H7 (cell line): Measurements from ENCODE around the gene TSPAN3. TPM values are rescaled to one million over a fixed set of nuclear protein-coding genes. Genes with fewer than 3 reads are reported as not detected.

ENCODE experiments used
- DNase-seq: peaks from one replicate; pipeline ENCODE4 v3.0.0; 2012
- H3K27me3 ChIP-seq: 2 replicates; pipeline ENCODE4 v1.6.0; 2011; ENCODE audit warnings: mild to moderate bottlenecking, low read length; ENCODE audit not compliant: control insufficient read depth, insufficient read depth
- H3K36me3 ChIP-seq: replicated peaks from 2 replicates; pipeline ENCODE4 v1.5.1; 2011; ENCODE audit warnings: low read length; ENCODE audit not compliant: control insufficient read depth, insufficient read depth
- H3K4me3 ChIP-seq: 2 replicates; pipeline ENCODE4 v1.5.1; 2011; ENCODE audit warnings: low read depth, mild to moderate bottlenecking, control low read depth, low read length, moderate library complexity; ENCODE audit not compliant: insufficient read depth
- total RNA-seq: library from RNA; depleted of rRNA; stranded (reverse); fragments of >200 nt; shearing (Covaris generic); gene quantifications from 2 replicates; pipeline ENCODE4 v1.2.3, GENCODE V29; 2014

Gene TSPAN3
- total RNA-seq, 1 experiment from 2014 or later = 153 TPM

GRCh38 chr15:77010857-77011256 is 60.1 kb downstream of the TSPAN3 start:
- no peak for DNase-seq
- Histone ChIP-seq H3K36me3 (no peaks in the 10 kb centered on the region), H3K27me3 (no peaks in the 10 kb centered on the region), H3K4me3 (no peak overlapping the region)

- Histone ChIP-seq H3K27me3 (no peaks in the 10 kb centered on the region), H3K4me3 (no peak overlapping the region), H3K36me3 (no peaks in the 10 kb centered on the region)
- DNase-seq = no peak
These were observed 60.6 kb downstream of the TSPAN3 start for GRCh38 chr15:77010312-77010686.

- peak; percentile 55 for DNase-seq
- H3K36me3 ChIP-seq = no peaks in the 10 kb centered on the region
- no peaks in the 10 kb centered on the region for H3K27me3 ChIP-seq
- H3K4me3 ChIP-seq = no peak overlapping the region
These were observed 61.1 kb downstream of the TSPAN3 start for GRCh38 chr15:77009646-77010311.

DNA sequence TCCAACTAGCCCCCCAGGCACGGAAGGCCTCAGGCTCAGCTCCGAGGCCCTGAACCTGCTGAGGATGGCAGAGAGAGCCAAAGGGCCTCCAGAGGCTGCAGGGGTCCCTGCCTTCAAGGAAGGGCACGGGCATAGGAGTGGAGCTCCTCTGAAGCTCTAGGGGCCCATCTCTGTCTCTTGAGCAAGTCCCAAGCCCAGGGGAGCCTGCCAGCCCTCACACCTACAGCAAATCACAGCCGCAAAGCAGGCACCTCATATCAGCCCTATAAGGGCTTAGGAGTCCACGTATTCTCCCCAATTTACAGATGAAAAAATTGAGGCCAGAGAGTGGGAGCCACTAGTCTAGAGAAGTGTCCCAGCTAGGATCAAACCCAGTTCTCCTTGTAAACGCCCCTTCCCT is 61.7 kb downstream of the TSPAN3 start:
- H3K27me3 ChIP-seq = no peaks in the 10 kb centered on the region

GRCh38 chr15:77004189-77004588 is 66.7 kb downstream of the TSPAN3 start:
- no peak for DNase-seq
- no peaks in the 10 kb centered on the region for H3K27me3 ChIP-seq
- H3K4me3 ChIP-seq = no peak overlapping the region

More for the DNA sequence above, 61.7 kb downstream of the TSPAN3 start:
- DNase-seq = no peak
- Histone ChIP-seq H3K36me3 (no peaks in the 10 kb centered on the region), H3K4me3 (no peak overlapping the region)

GRCh38 chr15:77002954-77003912 is 67.7 kb downstream of the TSPAN3 start:
- no peak for DNase-seq
- Histone ChIP-seq H3K36me3 (no peaks in the 10 kb centered on the region), H3K4me3 (no peak overlapping the region), H3K27me3 (no peaks in the 10 kb centered on the region)

More at GRCh38 chr15:77004189-77004588, 66.7 kb downstream of the TSPAN3 start:
- H3K36me3 ChIP-seq = no peaks in the 10 kb centered on the region

DNA sequence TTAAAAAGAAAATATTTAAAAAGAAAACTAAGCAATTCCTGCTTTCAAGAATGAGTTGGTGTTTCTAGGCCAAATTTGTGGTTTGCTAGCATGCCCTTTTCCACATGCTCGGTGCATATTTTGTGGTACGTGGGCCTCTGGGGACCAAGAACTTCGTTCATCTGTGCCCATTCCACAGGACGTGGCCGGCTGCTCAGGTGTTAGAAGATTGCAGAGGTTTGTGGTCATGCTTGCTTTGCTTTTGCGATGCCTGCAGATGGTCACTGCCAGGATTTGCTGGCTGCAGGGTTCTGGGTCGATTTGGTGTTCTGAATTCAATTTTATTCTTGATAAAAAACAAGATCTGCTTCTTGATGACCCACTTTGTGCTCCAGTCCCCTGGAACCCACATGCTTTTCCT is 68.5 kb downstream of the TSPAN3 start:
- DNase-seq = no peak
- H3K36me3 ChIP-seq = no peaks in the 10 kb centered on the region
- H3K4me3 ChIP-seq = no peak overlapping the region
- no peaks in the 10 kb centered on the region for H3K27me3 ChIP-seq

DNA sequence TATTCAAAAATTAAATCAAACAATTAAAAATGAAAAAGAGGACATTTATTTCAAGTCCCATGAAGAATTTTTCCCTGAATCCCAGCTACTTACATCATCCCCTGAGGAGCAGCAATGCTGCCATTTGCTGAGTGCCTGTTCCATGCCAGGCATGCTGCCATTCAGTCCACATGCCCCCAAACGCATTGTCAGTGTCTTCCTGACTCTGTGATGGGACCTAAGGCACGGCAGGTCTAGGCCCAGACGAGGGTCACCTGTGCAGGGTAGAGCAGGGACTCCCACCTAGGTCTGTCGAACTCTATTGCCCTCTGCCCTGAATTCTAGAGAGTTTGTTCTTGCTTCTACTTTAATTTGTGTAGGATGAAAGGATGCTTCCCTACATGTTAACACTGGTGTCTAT is 68.9 kb downstream of the TSPAN3 start:
- DNase-seq = no peak
- H3K4me3 ChIP-seq = no peak overlapping the region
- H3K36me3 ChIP-seq = no peaks in the 10 kb centered on the region
- H3K27me3 ChIP-seq = no peaks in the 10 kb centered on the region

DNA sequence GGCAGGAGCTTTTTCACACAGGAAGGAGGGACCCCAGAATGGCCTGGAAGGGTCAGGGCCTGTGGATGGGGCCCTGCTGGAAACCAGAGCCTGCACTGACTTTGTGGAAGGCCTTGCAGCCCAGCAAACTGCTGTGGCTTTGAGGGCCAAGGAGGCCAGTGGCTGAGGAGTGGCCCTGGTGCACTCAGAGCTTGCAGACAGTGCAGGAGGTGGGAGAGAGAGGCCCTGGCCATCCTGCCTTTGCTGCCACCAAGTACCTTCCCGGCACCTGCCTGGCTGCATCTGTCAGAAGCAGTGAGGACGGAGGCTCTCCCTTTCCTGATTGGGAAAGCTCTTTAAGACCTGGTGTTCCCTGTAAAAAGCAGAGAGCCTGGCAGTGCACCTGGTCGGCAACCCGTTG is 69.6 kb downstream of the TSPAN3 start:
- Histone ChIP-seq H3K36me3 (no peaks in the 10 kb centered on the region), H3K27me3 (no peaks in the 10 kb centered on the region), H3K4me3 (no peak overlapping the region)
- DNase-seq = no peak

- no peaks in the 10 kb centered on the region for H3K27me3 ChIP-seq
- no peak overlapping the region for H3K4me3 ChIP-seq
- H3K36me3 ChIP-seq = no peaks in the 10 kb centered on the region
- no peak for DNase-seq
These were observed 70.9 kb downstream of the TSPAN3 start for GRCh38 chr15:76999996-77000395.

- no peak for DNase-seq
- no peak overlapping the region for H3K4me3 ChIP-seq
- H3K36me3 ChIP-seq = no peaks in the 10 kb centered on the region
These were observed 72.1 kb downstream of the TSPAN3 start for GRCh38 chr15:76998663-76999285.

GRCh38 chr15:76996526-76997401 is 74.1 kb downstream of the TSPAN3 start:
- H3K4me3 ChIP-seq = no peak overlapping the region
- no peak for DNase-seq
- no peaks in the 10 kb centered on the region for H3K36me3 ChIP-seq
- no peaks in the 10 kb centered on the region for H3K27me3 ChIP-seq

More at GRCh38 chr15:76998663-76999285, 72.1 kb downstream of the TSPAN3 start:
- no peaks in the 10 kb centered on the region for H3K27me3 ChIP-seq

DNA sequence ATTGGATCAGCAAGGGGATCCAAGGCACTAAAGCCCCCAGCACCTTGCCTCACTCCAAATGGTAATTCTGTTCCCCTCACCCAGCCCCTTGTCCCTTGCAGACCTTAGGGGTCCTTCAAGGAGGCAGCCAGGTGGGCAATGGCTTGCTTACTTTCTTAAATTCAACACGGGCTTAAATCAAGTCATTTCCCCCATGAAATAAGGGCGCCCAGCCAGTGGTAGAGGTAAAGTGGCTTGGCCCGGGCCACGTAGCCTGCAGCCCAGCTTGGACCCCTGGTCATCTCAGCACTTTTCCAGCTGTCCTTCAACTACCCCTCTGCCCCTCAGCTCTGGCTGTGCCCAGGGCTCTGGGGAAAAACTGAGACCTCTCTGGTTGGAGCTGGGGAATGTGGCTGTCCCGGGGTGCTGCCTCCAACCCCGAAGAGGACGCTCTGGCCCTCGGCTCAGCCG is 74.8 kb downstream of the TSPAN3 start:
- DNase-seq = no peak
- Histone ChIP-seq H3K4me3 (no peak overlapping the region), H3K36me3 (no peaks in the 10 kb centered on the region)

More for the DNA sequence above, 74.8 kb downstream of the TSPAN3 start:
- no peaks in the 10 kb centered on the region for H3K27me3 ChIP-seq
